Left ventricle myocardium inferior (tissue), 1 donor: ENCODE results near the gene CTNNBL1. TPM values are rescaled to one million over a fixed set of nuclear protein-coding genes. Genes with fewer than 3 reads are reported as not detected.

Experiments used
- DNase-seq: peaks from one replicate; pipeline ENCODE4 v3.0.0-alpha.2; 2020
- H3K27ac ChIP-seq: fragments of 200-600 bp; replicated peaks from 2 replicates; pipeline ENCODE4 v1.8.0; 2021
- H3K27me3 ChIP-seq: fragments of 200-600 bp; 2 replicates; pipeline ENCODE4 v1.8.0; 2021; ENCODE audit warnings: low read depth
- H3K36me3 ChIP-seq: fragments of 200-600 bp; 2 replicates; pipeline ENCODE4 v1.8.0; 2021
- H3K4me1 ChIP-seq: fragments of 200-600 bp; 2 replicates; pipeline ENCODE4 v1.8.0; 2021
- H3K4me3 ChIP-seq: fragments of 200-600 bp; 2 replicates; pipeline ENCODE4 v1.8.0; 2021; ENCODE audit warnings: mild to moderate bottlenecking, moderate library complexity
- H3K9me3 ChIP-seq: fragments of 200-600 bp; replicated peaks from 2 replicates; pipeline ENCODE4 v1.8.0; 2021
- CTCF ChIP-seq: fragments of 200-600 bp; IDR thresholded peaks from 2 replicates; pipeline ENCODE4 v1.8.0; 2021; ENCODE audit warnings: antibody characterized with exemption, mild to moderate bottlenecking, borderline replicate concordance
- intact Hi-C: fragments of 100-400 bp; cut with micrococcal nuclease; formaldehyde crosslinking; loops from one replicate; pipeline ENCODE4 v1.11.0; 2022
- total RNA-seq: library from RNA; stranded (reverse); fragmentation: NEBNext Ultra II Directional; extraction: Animal tissue kit (Norgen Biotek cat#: 25700); gene quantifications from one replicate; pipeline ENCODE4 v1.2.1, GENCODE V29; 2021
- donor health status: DM: no; HTN: yes; CAD: no; lungs with severe emphysema.

Gene CTNNBL1
- total RNA-seq, 1 donor from 2014 or later: 58.8 TPM

- Histone ChIP-seq H3K27ac (no peak overlapping the region), H3K9me3 (no peaks in the 10 kb centered on the region), H3K4me1 (peaks cover 29% of the 10 kb centered on the region), H3K36me3 (peaks cover 30% of the 10 kb centered on the region), H3K27me3 (no peaks in the 10 kb centered on the region), H3K4me3 (no peak overlapping the region)
- TF ChIP-seq CTCF: no peak
- no peak for DNase-seq
- intact Hi-C loops: no loop called here
These were observed 111.0 kb downstream of the CTNNBL1 start for GRCh38 chr20:37804584-37805566.

GRCh38 chr20:37807471-37808232, 113.8 kb downstream of the CTNNBL1 start:
- Histone ChIP-seq H3K4me3 (no peak overlapping the region), H3K27me3 (no peaks in the 10 kb centered on the region), H3K36me3 (peaks cover 34% of the 10 kb centered on the region), H3K4me1 (peaks cover 9% of the 10 kb centered on the region), H3K27ac (no peak overlapping the region), H3K9me3 (no peaks in the 10 kb centered on the region)
- intact Hi-C loops: no loop called here
- TF ChIP-seq CTCF: no peak
- no peak for DNase-seq

- Histone ChIP-seq H3K4me3 (no peak overlapping the region), H3K27ac (no peak overlapping the region), H3K27me3 (no peaks in the 10 kb centered on the region), H3K36me3 (peaks cover 26% of the 10 kb centered on the region), H3K9me3 (no peaks in the 10 kb centered on the region), H3K4me1 (peaks cover 9% of the 10 kb centered on the region)
- TF ChIP-seq CTCF: no peak
- intact Hi-C loops: no loop called here
- no peak for DNase-seq
These were observed 114.6 kb downstream of the CTNNBL1 start for GRCh38 chr20:37808233-37809070.

DNA sequence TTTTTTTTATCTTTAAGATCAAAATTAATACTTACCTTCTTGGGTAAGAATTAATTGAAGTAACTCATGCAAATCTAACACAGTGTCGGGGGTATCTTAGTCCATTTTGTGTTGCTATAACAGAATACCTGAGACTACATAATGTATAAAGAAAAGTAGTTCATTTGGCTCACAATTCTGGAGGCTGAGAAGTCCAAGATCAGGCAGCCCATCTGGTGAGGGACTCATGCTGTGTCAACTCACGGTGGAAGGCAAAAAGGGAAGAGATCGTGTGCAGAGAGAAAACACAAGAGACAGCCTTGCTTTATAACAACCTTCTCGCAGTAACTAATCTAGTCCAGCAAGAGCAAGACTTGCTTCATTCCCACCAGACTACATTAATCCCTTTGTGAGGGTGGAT, 116.2 kb downstream of the CTNNBL1 start:
- Histone ChIP-seq H3K4me1 (peaks cover 9% of the 10 kb centered on the region), H3K36me3 (peaks cover 10% of the 10 kb centered on the region), H3K4me3 (no peak overlapping the region), H3K27me3 (no peaks in the 10 kb centered on the region), H3K9me3 (no peaks in the 10 kb centered on the region), H3K27ac (no peak overlapping the region)
- no peak for TF ChIP-seq CTCF
- intact Hi-C loops: no loop called here
- DNase-seq: no peak

- peaks cover 6% of the 10 kb centered on the region for H3K36me3 ChIP-seq
- TF ChIP-seq CTCF: no peak
- DNase-seq: no peak
- no peaks in the 10 kb centered on the region for H3K27me3 ChIP-seq
- intact Hi-C loops: no loop called here
- H3K27ac ChIP-seq: no peak overlapping the region
- no peak overlapping the region for H3K4me3 ChIP-seq
- H3K9me3 ChIP-seq: no peaks in the 10 kb centered on the region
- H3K4me1 ChIP-seq: no peaks in the 10 kb centered on the region
These were observed 122.2 kb downstream of the CTNNBL1 start for GRCh38 chr20:37816003-37816402.
